Stomach smooth muscle (tissue), 2 donors: Measurements from ENCODE around the gene CACYBP.
A peak's percentile ranks its signal among the peaks of the same experiment; 100 is the strongest.

Experiments
- H3K27ac ChIP-seq: one replicate; pipeline ENCODE4 v1.7.0; 2013; ENCODE audit warnings: mild to moderate bottlenecking, low read length, inconsistent platforms
- H3K27me3 ChIP-seq, 2 donors: one replicate each; pipeline ENCODE4 v1.7.0; 2013; ENCODE audit warnings: low read length in 2 of 2; ENCODE audit not compliant: insufficient read depth in 2 of 2, control insufficient read depth in 1 of 2
- H3K36me3 ChIP-seq, 2 donors: one replicate each; pipeline ENCODE4 v1.7.0; 2013; ENCODE audit warnings: low read length in 2 of 2; ENCODE audit not compliant: control insufficient read depth in 2 of 2, insufficient read depth in 2 of 2
- H3K4me1 ChIP-seq: one replicate; pipeline ENCODE4 v1.7.0; 2013; ENCODE audit warnings: low read length; ENCODE audit not compliant: control insufficient read depth, insufficient read depth
- H3K4me3 ChIP-seq, 2 donors: one replicate each; pipeline ENCODE4 v1.7.0; 2013; ENCODE audit warnings: low read length in 2 of 2
- H3K9ac ChIP-seq, 2 donors: one replicate each; pipeline ENCODE4 v1.7.0; 2013; ENCODE audit warnings: low read length in 2 of 2, mild to moderate bottlenecking in 1 of 2
- H3K9me3 ChIP-seq, 2 donors: one replicate each; pipeline ENCODE4 v1.7.0; 2013; ENCODE audit warnings: low read length in 2 of 2; ENCODE audit not compliant: control insufficient read depth in 2 of 2
- donor health status: healthy.
- donor health status: Pancreatic carcinoma.

Gene CACYBP

GRCh38 chr1:174975764-174976163 lies 24.0 kb upstream of the CACYBP start:
- Histone ChIP-seq H3K9me3 (no peaks in the 10 kb centered on the region), H3K9ac (no peak overlapping the region), H3K27me3 (no peaks in the 10 kb centered on the region), H3K36me3 (peaks cover 3% of the 10 kb centered on the region in 2 donors), H3K4me3 (no peak overlapping the region), H3K27ac (no peak overlapping the region), H3K4me1 (no peaks in the 10 kb centered on the region)

DNA sequence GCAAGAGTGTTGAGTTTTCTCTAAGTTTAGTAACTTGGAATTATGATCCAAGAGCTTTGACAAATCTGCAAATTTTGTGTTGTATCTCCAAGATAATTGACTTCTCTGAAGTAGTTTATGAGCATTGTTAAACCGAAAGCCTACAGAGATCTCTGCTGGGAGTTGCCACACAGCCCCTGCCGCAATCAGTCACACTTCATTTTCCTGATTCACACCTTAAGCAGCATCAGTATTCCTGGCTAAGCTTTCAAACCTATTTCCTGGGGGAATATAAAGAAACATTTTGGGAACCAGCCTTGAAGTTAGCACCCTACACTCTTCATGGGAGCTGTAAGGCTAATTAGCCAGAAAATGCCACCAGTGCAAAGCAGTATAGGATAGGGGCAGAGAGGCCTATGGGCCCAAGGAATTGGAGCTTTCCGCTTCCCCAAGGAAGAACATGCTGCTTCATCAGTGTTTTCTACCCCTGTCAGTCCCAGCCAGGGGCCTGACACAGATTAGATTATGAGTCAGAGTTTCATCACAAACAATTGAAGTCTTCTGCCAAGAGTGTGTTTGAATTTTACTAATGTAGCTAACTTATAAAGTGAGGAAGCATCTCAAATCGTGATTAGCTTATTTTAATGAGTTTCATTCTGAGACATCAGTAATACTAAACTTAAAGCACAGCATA lies 23.2 kb upstream of the CACYBP start:
- H3K27me3 ChIP-seq = no peaks in the 10 kb centered on the region
- no peak overlapping the region for H3K4me3 ChIP-seq
- peaks cover 3 to 6% of the 10 kb centered on the region in 2 donors for H3K36me3 ChIP-seq
- H3K9ac ChIP-seq = no peak overlapping the region
- no peaks in the 10 kb centered on the region for H3K4me1 ChIP-seq
- H3K27ac ChIP-seq = no peak overlapping the region
- H3K9me3 ChIP-seq = no peaks in the 10 kb centered on the region

- Histone ChIP-seq H3K36me3 (peaks cover 0 to 6% of the 10 kb centered on the region in 2 donors), H3K9ac (no peak overlapping the region), H3K4me3 (no peak overlapping the region), H3K27me3 (no peaks in the 10 kb centered on the region), H3K4me1 (no peaks in the 10 kb centered on the region), H3K9me3 (no peaks in the 10 kb centered on the region), H3K27ac (no peak overlapping the region)
These were observed 16.6 kb upstream of the CACYBP start for GRCh38 chr1:174982971-174983689.

DNA sequence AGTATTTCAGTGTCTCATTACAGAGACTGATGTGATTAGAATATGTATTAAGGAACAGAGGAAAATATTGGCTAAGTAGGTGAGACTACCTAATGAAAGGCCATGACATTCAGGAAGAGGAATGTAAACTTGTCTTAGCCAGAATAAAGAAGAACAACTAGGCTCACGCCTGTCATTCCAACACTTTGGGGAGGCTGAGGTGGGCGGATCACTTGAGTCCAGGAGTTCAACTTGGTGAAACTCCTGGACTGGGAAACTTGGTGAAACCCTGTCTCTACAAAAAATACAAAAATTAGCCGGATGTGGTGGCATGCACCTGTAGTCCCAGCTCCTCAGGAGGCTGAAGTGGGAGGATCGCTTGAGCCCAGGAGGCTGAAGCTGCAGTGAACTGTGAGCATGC lies 14.8 kb upstream of the CACYBP start:
- H3K9ac ChIP-seq = no peak overlapping the region
- no peak overlapping the region for H3K4me3 ChIP-seq
- no peaks in the 10 kb centered on the region for H3K9me3 ChIP-seq
- no peaks in the 10 kb centered on the region for H3K4me1 ChIP-seq
- H3K27me3 ChIP-seq = no peaks in the 10 kb centered on the region
- H3K36me3 ChIP-seq = peaks cover 0 to 3% of the 10 kb centered on the region in 2 donors
- H3K27ac ChIP-seq = no peak overlapping the region

DNA sequence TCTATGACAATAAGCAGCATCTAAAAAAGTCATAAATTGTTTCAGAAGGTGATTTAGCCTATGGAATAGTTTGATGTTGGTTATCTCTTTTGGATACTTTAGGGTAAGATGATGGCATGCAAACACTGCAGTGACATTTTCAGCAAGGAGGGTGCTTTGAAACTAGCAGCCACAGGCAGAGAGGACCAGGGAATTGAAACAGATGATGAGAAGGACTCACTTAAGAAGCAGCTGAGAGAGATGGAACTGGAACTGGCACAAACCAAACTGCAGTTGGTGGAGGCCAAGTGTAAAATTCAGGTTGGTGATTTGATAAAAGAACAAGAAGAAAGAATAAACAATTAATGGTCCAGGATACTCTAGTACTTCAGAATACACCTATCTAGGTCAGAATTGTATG lies 11.2 kb upstream of the CACYBP start:
- H3K9me3 ChIP-seq = no peaks in the 10 kb centered on the region
- no peak overlapping the region for H3K27ac ChIP-seq
- no peaks in the 10 kb centered on the region for H3K4me1 ChIP-seq
- no peak overlapping the region for H3K4me3 ChIP-seq
- no peak overlapping the region for H3K9ac ChIP-seq
- H3K27me3 ChIP-seq = no peaks in the 10 kb centered on the region
- no peaks in the 10 kb centered on the region for H3K36me3 ChIP-seq

- Histone ChIP-seq H3K27me3 (no peaks in the 10 kb centered on the region), H3K9me3 (no peaks in the 10 kb centered on the region), H3K4me3 (no peak overlapping the region), H3K27ac (no peak overlapping the region), H3K4me1 (no peaks in the 10 kb centered on the region), H3K9ac (no peak overlapping the region), H3K36me3 (no peaks in the 10 kb centered on the region)
These were observed 10.8 kb upstream of the CACYBP start for GRCh38 chr1:174988986-174989385.

DNA sequence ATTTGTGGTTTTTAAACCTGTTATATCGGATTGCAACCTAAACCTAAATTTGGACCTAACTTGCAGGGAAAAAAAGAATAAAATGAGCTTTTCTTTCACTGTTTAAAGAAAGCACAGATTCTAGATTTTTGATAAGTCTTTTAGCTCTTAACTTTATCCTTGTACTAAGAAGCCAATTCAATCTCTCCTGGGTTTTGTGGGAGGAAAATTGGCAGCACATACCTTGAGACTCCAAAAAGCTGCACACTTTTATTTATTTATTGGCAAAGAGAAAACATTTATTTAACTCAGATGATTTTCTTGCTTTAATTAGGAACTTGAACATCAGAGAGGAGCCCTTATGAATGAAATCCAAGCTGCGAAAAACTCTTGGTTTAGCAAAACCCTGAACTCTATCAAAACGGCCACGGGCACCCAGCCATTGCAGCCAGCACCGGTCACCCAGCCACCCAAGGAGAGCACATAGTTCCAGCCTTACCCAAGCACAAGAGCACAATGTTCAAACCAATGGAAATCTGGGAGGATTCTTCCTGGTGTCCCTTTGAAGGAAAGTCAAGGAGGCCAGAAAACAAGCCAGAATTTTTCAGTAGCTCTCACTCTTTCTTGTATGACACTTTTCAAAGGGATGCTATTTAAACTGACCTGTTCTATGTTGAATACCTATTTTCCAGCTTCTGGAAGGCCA lies 10.1 kb upstream of the CACYBP start:
- H3K4me3 ChIP-seq = peak overlapping the region in 1 of 2 donors; percentile 36
- H3K27ac ChIP-seq = no peak overlapping the region
- H3K9ac ChIP-seq = no peak overlapping the region

GRCh38 chr1:174990382-174990999 lies 9.3 kb upstream of the CACYBP start:
- Histone ChIP-seq H3K9me3 (no peaks in the 10 kb centered on the region), H3K4me3 (peak overlapping the region; percentile 45 to 69), H3K27ac (peak overlapping the region; percentile 58), H3K27me3 (no peaks in the 10 kb centered on the region), H3K36me3 (no peaks in the 10 kb centered on the region), H3K9ac (peak overlapping the region; percentile 40 to 65), H3K4me1 (no peaks in the 10 kb centered on the region)

More for the DNA sequence above, 10.1 kb upstream of the CACYBP start:
- Histone ChIP-seq H3K27me3 (no peaks in the 10 kb centered on the region), H3K9me3 (no peaks in the 10 kb centered on the region), H3K36me3 (no peaks in the 10 kb centered on the region), H3K4me1 (no peaks in the 10 kb centered on the region)

GRCh38 chr1:174991473-174991872 lies 8.3 kb upstream of the CACYBP start:
- Histone ChIP-seq H3K9me3 (no peaks in the 10 kb centered on the region), H3K4me3 (no peak overlapping the region), H3K27me3 (no peaks in the 10 kb centered on the region), H3K4me1 (no peaks in the 10 kb centered on the region), H3K36me3 (no peaks in the 10 kb centered on the region), H3K9ac (no peak overlapping the region), H3K27ac (no peak overlapping the region)

GRCh38 chr1:174995121-174995520 lies 4.6 kb upstream of the CACYBP start:
- Histone ChIP-seq H3K4me3 (no peak overlapping the region), H3K4me1 (peaks cover 2% of the 10 kb centered on the region), H3K36me3 (no peaks in the 10 kb centered on the region), H3K9me3 (no peaks in the 10 kb centered on the region), H3K9ac (no peak overlapping the region), H3K27me3 (no peaks in the 10 kb centered on the region), H3K27ac (no peak overlapping the region)
